Gastrocnemius medialis (tissue), 4 donors: ENCODE measurements around the gene MERTK. TPM values are rescaled to one million over a fixed set of nuclear protein-coding genes. Genes with fewer than 3 reads are reported as not detected.
"Not testable (repeated sequence)": the region's sequence is repeated elsewhere in the genome, so short reads cannot be mapped to it uniquely, and the experiment has no call there.

Experiments used
- ATAC-seq, 2 donors: fragments of 150-250 bp; one replicate each; pipeline ENCODE4 v1.9.1; 2016
- DNase-seq, 2 donors: peaks; one replicate each; pipeline ENCODE4 v3.0.0-alpha.2; 2019
- H3K27ac ChIP-seq, 4 donors: fragments of 200-600 bp; sonication (generic); 1 replicate in 1 of 4; 2 replicates in 3 of 4; pipeline ENCODE4 v1.5.1; 2016 to 2018; ENCODE audit warnings: mild to moderate bottlenecking in 2 of 4, moderate library complexity in 1 of 4
- H3K27me3 ChIP-seq, 3 donors: fragments of 200-600 bp; sonication (generic) in 2 of 3; 1 replicate in 1 of 3; 2 replicates in 2 of 3; pipeline versions ENCODE4 v1.5.1 to v1.6.0; 2016 to 2019; ENCODE audit warnings: mild to moderate bottlenecking in 1 of 3, moderate library complexity in 1 of 3
- H3K36me3 ChIP-seq, 2 donors: fragments of 200-600 bp; sonication (generic) in 1 of 2; one replicate each; pipeline ENCODE4 v1.5.1; 2017 to 2018
- H3K4me1 ChIP-seq, 2 donors: fragments of 200-600 bp; sonication (generic) in 1 of 2; one replicate each; pipeline ENCODE4 v1.5.1; 2016 to 2017; ENCODE audit warnings: mild to moderate bottlenecking in 2 of 2
- H3K4me3 ChIP-seq, 4 donors: fragments of 200-600 bp; sonication (generic) in 3 of 4; 1 replicate in 1 of 4; 2 replicates in 3 of 4; pipeline ENCODE4 v1.5.1; 2016 to 2019; ENCODE audit warnings: mild to moderate bottlenecking in 2 of 4
- H3K9me3 ChIP-seq, 3 donors: fragments of 200-600 bp; sonication (generic) in 2 of 3; 1 replicate in 1 of 3; 2 replicates in 2 of 3; pipeline ENCODE4 v1.5.1; 2016 to 2019
- CTCF ChIP-seq, 5 experiments: fragments of 450-650 bp in 3 of 5; fragments of 200-600 bp in 2 of 5; sonication (generic) in 2 of 5; IDR thresholded peaks in 4 of 5; conservative IDR thresholded peaks in 1 of 5; 1 replicate in 4 of 5; 2 replicates in 1 of 5; pipeline ENCODE4 v1.5.1; 2016 to 2019; ENCODE audit warnings: antibody characterized with exemption in 5 of 5, mild to moderate bottlenecking in 3 of 5, moderate library complexity in 3 of 5
- POLR2A ChIP-seq, 2 donors: fragments of 450-650 bp; IDR thresholded peaks; one replicate each; pipeline ENCODE4 v1.6.1; 2017; ENCODE audit warnings: antibody characterized with exemption in 2 of 2, mild to moderate bottlenecking in 2 of 2, moderate library complexity in 2 of 2
- in situ Hi-C, 4 donors: fragments of 200-750 bp; cut with MboI; loops; one replicate each; pipeline versions ENCODE4 v1.15.0 to v1.8.0; 2017; ENCODE audit warnings: low sequenced_read_pairs in 4 of 4
- intact Hi-C: fragments of 100-400 bp; cut with DNase I; formaldehyde crosslinking; loops from one replicate; pipeline ENCODE4 v1.15.1; 2023; ENCODE audit warnings: low total_unique reads
- total RNA-seq, 4 donors: library from RNA; depleted of rRNA; stranded (reverse); fragments of >200 nt; gene quantifications; one replicate each; pipeline versions ENCODE4 v1.1.0 to v1.2.3, GENCODE V29; 2016

MERTK gene
- total RNA-seq, 4 donors from 2014 or later: 2.4 to 5.7 (median 3.7) TPM

- in situ Hi-C loops: no loop called here
- no peak for TF ChIP-seq CTCF (IDR thresholded peaks at IDR 0.05 in 4 of 5, conservative IDR thresholded peaks at IDR 0.05 in 1 of 5)
- no peak for TF ChIP-seq POLR2A (IDR thresholded peaks at IDR 0.05)
- Histone ChIP-seq H3K9me3 (no peaks in the 10 kb centered on the region), H3K27me3 (no peaks in the 10 kb centered on the region), H3K36me3 (no peaks in the 10 kb centered on the region), H3K4me1 (no peaks in the 10 kb centered on the region), H3K4me3 (no peak overlapping the region), H3K27ac (no peak overlapping the region)
- DNase-seq (no peak), ATAC-seq (no peak)
- intact Hi-C loops: no loop called here
Observed at GRCh38 chr2:111932841-111933291, 34.5 kb downstream of the MERTK start.

DNA sequence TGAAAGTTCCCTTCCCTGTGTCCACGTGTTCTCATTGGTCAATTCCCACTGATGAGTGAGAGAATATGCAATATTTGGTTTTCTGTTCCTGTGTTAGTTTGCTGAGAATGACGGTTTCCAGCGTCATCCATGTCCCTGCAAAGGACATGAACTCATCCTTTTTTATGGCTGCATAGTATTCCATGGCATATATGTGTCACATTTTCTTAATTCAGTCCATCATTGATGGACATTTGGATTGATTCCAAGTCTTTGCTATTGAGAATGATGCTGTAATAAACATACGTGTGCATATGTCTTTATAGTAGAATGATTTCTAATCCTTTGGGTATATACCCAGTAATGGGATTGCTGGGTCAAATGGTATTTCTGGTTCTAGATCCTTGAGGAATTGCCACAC lies 35.5 kb downstream of the MERTK start:
- in situ Hi-C loops, H3K36me3 ChIP-seq, H3K4me1 ChIP-seq, H3K27ac ChIP-seq, H3K4me3 ChIP-seq, H3K27me3 ChIP-seq, ATAC-seq, DNase-seq, H3K9me3 ChIP-seq, intact Hi-C loops: not testable (repeated sequence)

GRCh38 chr2:111936881-111937280 lies 38.5 kb downstream of the MERTK start:
- Histone ChIP-seq H3K36me3 (no peaks in the 10 kb centered on the region), H3K9me3 (no peaks in the 10 kb centered on the region), H3K4me3 (no peak overlapping the region), H3K4me1 (no peaks in the 10 kb centered on the region), H3K27me3 (no peaks in the 10 kb centered on the region), H3K27ac (no peak overlapping the region)
- in situ Hi-C loops: no loop called here
- TF ChIP-seq POLR2A (IDR thresholded peaks at IDR 0.05): no peak
- TF ChIP-seq CTCF (IDR thresholded peaks at IDR 0.05 in 4 of 5, conservative IDR thresholded peaks at IDR 0.05 in 1 of 5): no peak
- ATAC-seq (no peak), DNase-seq (no peak)
- intact Hi-C loops: no loop called here

GRCh38 chr2:111938392-111938791 lies 40.0 kb downstream of the MERTK start:
- H3K36me3 ChIP-seq: no peaks in the 10 kb centered on the region
- DNase-seq (no peak), ATAC-seq (no peak)
- TF ChIP-seq POLR2A (IDR thresholded peaks at IDR 0.05) (no peak), CTCF (IDR thresholded peaks at IDR 0.05 in 4 of 5, conservative IDR thresholded peaks at IDR 0.05 in 1 of 5) (no peak)
- no peak overlapping the region for H3K4me3 ChIP-seq
- H3K9me3 ChIP-seq: no peaks in the 10 kb centered on the region
- no peaks in the 10 kb centered on the region for H3K4me1 ChIP-seq
- no peaks in the 10 kb centered on the region for H3K27me3 ChIP-seq
- intact Hi-C loops (no loop called here), in situ Hi-C loops (no loop called here)
- no peak overlapping the region for H3K27ac ChIP-seq

DNA sequence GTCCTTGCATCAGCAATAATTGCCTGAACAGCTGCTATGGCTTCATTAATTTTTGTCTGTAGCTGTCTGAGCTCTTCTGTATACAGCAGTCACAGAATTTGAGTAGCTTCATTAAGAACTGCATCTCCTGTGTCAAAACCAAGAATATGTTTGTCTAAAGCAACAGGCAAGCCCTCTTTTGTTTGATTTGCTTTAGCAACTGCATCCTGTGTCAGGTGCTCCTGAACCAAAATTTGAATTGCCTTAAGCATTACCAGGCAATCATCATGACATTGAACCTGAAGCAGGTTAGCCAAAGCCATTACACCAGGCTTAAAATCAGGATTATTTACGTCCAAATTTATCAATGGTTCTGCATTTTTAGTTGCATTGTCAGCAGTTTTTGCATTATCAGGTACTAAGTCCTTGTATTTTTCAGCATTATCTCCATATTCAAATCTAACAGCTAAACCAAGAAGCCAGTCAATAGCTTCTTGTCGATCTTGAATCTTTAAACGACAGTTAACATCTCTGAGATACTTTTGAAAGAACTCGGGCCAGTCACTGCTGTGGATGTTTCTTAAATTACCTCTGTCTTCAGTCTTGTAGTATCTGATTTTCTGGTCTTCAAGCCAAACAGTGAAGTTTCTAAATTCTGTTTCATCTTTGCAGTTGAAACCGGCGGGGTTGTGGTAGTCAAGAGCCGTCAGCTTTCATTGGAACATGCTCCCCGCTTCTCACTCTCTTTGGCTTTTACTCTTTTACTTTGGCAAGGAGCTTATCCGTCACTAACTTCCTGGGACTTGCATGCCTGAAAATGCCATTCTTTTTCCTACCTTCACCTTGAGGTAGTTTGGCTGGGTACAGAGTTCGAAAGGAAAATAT lies 42.2 kb downstream of the MERTK start:
- TF ChIP-seq CTCF (IDR thresholded peaks at IDR 0.05 in 4 of 5, conservative IDR thresholded peaks at IDR 0.05 in 1 of 5) (no peak), POLR2A (IDR thresholded peaks at IDR 0.05) (no peak)
- H3K27me3 ChIP-seq: no peaks in the 10 kb centered on the region
- in situ Hi-C loops: no loop called here

More for the DNA sequence above, 42.2 kb downstream of the MERTK start:
- no peaks in the 10 kb centered on the region for H3K36me3 ChIP-seq
- intact Hi-C loops: no loop called here
- H3K4me1 ChIP-seq: no peaks in the 10 kb centered on the region
- H3K9me3 ChIP-seq: no peaks in the 10 kb centered on the region
- DNase-seq (no peak), ATAC-seq (no peak)
- H3K27ac ChIP-seq: no peak overlapping the region
- H3K4me3 ChIP-seq: no peak overlapping the region
